GM18858 (cell line): Measurements from ENCODE around the gene THSD4.

ENCODE experiments used
- ATAC-seq: cut with Tn5 transposase; IDR thresholded peaks from one replicate; pipeline ENCODE4 v1.9.1; 2021; ENCODE audit not compliant: unreplicated experiment

Gene THSD4

DNA sequence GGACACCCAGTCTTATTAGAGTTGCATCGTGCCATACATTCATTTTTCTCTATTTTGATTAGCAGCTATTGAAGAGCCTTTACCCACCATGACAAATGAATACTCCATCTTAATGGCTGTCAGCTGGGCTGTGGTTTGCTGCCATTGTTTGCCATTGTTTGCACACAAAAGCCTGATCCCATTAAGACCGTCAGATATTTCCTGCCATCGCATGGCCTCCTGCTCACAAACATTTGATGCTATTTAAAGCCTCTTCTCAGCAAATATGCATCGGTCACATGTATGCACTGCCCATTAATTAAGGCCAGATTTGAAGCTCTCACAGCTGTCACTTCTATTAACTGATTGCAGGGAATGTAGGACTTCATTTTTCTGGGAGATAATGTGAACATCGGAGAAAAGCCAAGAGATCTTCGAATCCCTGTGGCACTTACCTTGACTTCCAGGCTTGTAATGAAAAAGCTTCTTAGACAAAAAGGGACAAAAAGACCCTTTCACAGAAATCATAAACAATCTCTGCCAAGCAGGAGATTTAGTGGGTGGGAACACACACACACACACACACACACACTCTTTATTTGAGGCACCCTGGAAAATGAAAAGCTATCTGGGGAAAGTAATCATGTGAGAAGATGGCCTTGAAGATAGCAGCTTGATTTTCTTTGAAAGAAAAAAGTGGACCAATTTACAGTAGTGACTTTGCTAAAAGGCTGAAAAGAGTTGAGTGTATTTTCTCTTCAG, 519.7 kb downstream of the THSD4 start:
- no peak for ATAC-seq

- no peak for ATAC-seq
These were observed 520.5 kb downstream of the THSD4 start for GRCh38 chr15:71635735-71636134.

GRCh38 chr15:71638876-71639275, 523.6 kb downstream of the THSD4 start:
- ATAC-seq = no peak

DNA sequence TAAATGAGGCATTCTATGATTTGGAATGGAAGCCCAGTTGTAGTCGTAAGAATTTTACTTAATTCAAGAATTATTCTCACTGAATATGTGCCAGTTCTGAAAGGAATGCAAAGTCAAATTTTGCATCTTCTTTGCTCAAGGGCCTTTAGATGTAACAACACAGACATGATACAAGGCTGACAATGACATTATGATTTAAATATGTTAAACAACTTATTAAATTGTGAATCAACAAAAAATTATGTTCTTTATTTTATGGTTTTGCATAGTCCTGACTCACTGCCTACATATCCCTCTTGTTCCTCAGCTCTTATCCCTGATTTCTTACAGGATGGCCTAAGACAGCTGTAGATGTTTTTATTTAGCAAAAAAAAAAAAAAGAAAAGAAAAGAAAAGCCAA, 524.2 kb downstream of the THSD4 start:
- ATAC-seq = no peak

DNA sequence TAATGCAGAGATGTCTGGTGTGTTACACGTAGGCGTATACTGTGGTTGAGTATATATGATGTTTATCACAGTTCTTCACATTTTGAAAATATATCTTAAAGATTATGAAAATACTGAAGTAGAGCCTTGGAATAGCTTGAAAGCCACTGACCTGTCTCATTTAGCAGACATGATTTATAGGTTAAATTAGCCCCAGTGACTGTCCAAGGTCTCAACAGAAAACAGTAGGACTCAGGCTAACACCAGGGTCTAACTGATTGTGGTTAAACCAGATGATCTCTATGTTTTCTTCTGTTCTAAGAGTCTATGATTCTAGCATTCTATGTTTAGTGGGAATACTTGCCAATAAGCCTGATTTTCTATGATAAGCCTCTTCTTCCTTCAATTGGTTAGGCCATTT, 528.6 kb downstream of the THSD4 start:
- no peak for ATAC-seq

DNA sequence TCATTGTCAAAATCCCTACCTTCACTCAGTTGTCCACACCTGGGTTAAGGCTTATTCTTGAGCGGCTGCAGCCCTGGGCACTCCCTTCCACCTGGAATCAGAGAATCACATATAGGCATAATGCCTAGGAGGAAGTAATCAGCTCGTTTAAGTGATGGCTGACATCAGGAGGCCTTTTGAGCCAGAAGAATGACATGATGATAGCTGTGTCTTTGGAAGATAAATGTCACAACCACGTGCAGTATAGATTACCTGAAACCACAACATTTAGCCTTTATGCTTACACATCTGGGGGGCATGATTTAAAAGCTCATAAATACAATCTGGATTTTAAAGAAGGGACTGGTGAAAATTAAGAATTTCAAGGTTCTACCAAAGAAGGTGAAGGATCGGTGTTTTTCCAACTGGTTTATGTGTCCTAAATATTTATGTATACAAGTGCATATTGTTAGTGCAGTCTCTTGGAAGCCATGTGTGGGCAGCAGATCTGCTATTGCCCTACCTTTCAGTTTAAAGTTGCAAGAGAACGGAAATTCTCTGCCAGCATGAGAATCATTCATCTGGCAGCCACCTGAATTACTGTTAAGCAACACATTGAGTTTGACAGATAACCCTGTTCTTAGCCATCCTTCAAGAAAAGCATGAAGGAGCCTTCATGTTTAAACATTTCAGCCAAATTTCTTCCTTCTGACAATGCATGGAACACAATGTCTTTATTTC, 531.7 kb downstream of the THSD4 start:
- no peak for ATAC-seq

DNA sequence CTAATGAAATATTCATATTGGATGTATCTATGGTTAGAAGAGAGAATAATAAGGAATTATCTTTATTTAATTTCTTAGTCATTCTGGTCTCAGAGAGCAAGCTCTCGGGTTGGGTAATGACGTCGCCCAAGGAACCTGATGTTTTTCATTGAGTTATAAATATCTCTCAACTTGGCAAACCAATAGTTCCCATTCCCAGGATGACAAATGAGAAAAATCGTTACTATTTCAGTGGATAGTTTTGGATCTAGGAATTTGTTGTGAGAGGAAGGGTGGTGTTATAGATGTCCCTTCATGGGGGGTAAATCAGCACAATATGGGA, 532.2 kb downstream of the THSD4 start:
- no peak for ATAC-seq

DNA sequence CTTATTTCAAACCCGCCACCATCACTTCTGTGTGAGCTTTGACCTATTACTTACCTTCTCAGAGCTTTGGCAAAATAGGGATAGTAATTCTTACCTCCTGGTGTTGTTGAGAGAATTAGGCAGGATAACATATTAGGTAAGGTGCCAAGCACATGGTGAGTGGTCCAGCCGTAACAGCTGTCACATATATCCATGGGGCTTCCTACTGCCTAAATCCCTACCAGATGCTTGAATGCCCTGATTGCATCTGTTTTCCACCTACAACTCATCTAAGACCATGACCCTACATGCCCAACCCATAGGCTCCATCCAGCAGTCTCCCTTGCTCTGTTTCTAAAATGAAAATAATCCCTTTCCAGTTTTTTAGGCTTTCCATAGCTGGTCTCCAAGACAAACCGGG, 532.8 kb downstream of the THSD4 start:
- ATAC-seq = no peak

GRCh38 chr15:71649894-71650293, 534.6 kb downstream of the THSD4 start:
- ATAC-seq = no peak

DNA sequence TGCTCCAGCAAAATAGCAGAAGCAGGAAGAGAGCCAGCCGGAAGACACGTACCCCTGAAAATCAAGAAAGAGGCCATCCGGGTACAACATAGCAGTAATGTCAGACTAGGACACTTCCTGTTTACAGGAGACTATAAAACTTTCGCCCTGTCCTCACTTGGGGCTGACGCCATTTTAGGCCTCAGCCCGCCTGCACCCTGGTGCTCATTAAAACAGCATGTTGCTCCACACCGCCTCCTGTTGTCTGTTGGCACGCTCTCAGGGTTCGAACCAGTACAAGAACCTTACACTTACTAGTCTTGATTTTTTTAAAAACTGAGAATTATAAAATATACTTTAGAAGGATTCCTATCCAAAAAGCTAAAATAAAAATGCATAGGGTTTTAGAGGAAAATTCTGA, 535.3 kb downstream of the THSD4 start:
- no peak for ATAC-seq

- ATAC-seq = no peak
These were observed 536.5 kb downstream of the THSD4 start for GRCh38 chr15:71651750-71652186.

DNA sequence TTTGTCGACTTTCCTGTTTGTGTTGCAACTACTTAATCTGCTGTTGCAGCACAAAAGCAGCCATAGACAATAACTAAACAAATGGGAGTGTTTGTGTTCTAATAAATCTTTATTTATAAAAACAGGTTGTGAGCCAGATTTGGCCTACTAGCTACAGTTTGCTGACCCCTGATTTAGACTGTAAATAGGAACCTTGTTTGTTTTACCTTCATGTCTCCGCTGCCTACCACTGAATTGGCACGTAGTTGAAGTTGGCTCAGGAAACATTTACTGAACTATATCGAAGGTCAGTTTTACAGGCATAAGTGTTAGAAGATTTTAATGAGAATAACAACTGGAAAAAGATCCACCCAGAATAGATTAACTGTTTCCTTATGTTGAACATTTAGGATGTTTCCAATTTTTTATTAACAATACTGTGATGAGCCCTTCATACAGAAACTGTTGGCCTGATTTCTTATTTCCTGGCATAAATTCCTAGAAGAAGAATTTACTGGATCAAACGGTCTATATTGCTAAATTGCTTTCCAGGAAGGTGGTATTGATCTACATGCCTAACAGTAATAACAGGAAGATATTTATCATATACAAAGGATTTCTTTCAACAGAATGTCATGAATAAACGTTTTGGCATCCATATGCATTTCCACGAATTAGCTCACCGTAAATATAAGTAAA, 538.9 kb downstream of the THSD4 start:
- ATAC-seq = no peak

DNA sequence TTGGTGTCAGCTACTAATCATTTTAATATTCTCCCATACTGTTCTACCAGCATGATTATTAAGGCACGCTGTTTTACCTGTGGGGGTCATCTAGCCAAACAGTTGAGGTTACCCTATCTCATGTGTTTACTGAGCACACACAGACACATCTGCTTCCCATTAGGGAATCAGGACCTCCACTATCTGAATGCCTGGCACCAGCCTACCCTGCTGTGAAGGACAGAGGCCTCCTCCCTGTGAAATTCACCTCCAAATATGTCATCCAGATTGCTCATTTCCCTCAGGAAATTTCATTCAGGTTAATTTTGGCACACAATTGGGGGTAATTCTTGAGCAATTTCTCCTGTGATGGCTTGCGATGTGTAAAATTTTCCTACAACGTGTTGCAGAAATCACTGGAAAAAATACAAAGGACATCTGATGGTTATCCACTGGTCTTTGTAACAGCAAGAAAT, 539.5 kb downstream of the THSD4 start:
- no peak for ATAC-seq

GRCh38 chr15:71656425-71656824, 541.2 kb downstream of the THSD4 start:
- ATAC-seq = no peak

GRCh38 chr15:71657141-71657540, 541.9 kb downstream of the THSD4 start:
- no peak for ATAC-seq

- ATAC-seq = no peak
These were observed 542.8 kb downstream of the THSD4 start for GRCh38 chr15:71658036-71658435.

DNA sequence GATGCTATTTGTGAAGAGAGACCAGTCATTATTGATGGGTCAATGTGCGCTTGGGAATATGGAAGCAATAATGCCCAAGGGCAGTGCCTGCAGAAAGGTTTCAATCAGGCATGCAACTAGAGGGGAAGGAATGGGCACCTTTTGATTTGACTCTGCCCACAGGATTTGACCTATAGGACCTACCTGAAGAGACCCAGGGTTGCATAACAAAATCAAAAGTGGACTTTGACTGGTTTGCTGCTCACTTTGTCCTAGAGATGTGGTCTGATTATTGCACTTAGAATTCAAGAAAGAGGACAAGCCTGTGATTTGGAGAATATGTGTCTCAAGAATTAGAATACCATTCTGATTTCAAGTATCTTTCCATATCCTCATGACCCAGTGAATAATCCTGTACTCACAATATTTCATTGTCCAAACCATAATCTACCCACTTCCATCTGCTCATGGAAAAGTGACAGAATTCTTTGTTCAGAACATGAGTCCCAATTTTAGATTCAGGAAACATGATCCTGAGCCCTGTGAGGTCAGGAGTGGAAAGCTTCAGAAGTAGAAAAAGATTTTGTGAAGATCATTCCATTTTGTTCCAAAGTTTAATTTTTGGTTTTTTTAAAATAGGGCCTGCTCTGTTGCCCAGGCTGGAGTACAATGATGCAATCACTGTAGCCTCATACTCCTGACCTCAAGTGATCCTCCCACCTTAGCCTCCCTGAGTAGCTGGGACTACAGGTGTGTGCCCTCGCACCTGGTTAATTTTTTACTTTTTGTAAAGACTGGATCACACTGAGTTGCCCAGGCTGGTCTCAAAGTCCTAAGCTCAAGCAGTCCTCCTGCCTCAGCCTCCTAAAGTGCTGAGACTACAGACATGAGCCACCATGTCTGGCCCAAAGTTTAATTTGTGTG, 543.8 kb downstream of the THSD4 start:
- ATAC-seq = no peak

- ATAC-seq = no peak
These were observed 544.4 kb downstream of the THSD4 start for GRCh38 chr15:71659730-71660067.

- no peak for ATAC-seq
These were observed 545.2 kb downstream of the THSD4 start for GRCh38 chr15:71660501-71660900.

GRCh38 chr15:71662306-71662705, 547.0 kb downstream of the THSD4 start:
- ATAC-seq = no peak

DNA sequence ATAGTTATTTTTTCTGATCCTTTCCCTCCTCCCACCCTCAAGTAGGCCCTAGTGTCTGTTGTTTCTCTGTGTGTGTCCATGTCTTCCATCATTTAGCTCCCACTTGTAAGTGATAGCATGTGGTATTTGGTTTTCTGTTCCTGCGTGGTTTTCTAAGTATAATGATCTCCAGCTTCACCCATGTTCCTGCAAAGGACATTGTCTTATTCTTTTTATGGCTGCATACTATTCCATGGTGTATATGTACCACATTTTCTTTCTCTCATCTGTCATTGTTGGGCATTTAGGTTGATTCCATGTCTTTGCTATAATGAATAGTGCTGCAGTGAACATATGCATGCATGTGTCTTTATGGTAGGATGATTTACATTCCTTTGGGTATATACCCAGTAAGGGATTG, 549.4 kb downstream of the THSD4 start:
- no peak for ATAC-seq
